HG03558 (cell line): Measurements from ENCODE around the gene OPRPN.

ENCODE experiments used
- ATAC-seq: cut with Tn5 transposase; IDR thresholded peaks from one replicate; pipeline ENCODE4 v1.9.1; 2021; ENCODE audit warnings: moderate number of reproducible peaks; ENCODE audit not compliant: unreplicated experiment; ENCODE audit errors: extremely low read depth

The OPRPN gene, protein sequence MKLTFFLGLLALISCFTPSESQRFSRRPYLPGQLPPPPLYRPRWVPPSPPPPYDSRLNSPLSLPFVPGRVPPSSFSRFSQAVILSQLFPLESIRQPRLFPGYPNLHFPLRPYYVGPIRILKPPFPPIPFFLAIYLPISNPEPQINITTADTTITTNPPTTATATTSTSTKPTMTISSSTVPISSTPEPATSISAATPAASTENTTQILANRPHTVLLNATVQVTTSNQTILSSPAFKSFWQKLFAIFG

DNA sequence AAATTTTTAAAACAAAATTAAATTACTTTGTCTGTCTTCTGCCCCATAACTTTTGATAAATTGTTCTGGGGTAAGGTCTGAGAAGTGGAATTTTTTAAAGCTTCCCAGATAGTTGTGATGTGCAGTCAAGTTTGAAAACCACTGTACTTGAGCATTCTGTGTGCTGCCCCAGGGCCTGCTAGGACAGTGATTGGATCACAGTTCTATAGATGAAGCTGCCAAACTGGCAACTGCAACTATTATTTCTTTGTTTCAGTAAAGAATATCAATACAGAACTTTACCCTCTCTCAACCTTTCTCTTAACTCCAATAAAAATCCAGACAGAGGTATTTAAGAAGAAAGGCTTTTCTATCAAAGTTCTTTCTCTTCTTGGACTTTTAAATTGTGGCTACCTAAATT is at the start of gene OPRPN:
Gene OPRPN, plus strand, starts transcription at position 361 of the 400 bp plus-strand sequence. CDS start 1,346 bp downstream, outside the sequence.
- ATAC-seq, result no peak

DNA sequence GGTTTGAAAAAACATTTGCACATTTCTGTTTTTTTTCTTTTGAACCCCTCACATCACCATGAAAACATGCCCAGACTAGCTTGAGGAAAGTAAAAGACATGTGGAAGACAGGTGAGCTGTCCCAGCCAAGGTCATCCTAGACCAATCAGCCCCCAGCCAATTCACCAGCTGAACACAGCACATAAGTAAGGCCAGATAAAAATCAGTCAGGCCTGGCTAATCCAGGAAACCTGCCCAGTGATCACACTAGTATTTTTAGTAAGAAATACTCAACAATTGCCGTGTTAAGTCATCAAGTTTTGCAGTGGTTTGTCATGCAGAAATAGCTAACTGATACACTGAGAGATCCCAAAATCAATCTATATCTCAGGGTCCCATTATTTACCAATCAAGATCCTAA is 41.6 kb upstream of the OPRPN start:
- ATAC-seq, result no peak

DNA sequence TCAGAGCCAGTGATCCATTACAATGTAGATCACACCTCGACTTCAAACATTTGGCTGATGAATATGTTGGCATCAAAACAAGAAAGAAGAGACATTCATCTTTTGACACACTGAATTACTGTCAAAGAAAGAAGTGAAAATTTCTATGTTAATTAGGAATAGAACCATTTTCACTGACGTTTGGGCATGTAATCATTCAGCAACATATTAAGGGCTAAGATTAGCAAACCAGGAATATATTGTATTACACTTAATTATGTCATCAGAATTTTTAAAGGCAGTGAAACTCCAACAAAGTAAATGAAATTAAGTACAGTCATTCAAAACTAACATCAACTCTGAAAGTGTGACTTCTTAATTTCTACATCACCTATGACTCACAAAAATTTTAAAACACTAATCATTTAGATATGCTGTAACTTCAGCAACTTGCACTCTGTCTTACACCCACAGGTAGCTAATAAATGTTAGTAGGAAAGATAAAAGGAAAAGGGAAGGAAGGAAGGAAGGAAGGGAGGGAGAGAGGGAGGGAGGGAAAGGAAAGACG is 38.6 kb upstream of the OPRPN start:
- ATAC-seq, result no peak

DNA sequence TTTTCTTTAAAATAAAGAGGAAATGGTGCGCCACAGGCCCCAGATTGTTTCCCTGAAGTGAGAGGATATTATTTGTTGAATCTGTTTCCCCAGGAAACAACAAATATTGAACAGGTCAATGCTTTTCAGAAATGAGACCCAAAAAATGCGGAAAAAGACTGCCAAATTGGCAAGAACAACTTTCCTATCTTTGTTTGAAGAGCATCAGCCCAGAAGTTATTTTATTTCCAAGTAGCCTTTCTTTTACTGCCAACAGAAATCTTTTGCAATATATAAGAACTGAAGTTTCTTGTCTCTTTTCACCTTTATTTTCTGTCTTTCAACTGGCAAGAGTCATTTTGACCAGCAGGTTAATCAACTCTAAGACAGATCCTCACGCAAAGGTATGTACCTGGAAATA is 37.3 kb upstream of the OPRPN start, which contains the start of gene SMR3A:
Gene SMR3A, plus strand, starts transcription at position 301 of the 400 bp plus-strand sequence. CDS start 1,356 bp downstream, outside the sequence.
- ATAC-seq, result no peak

DNA sequence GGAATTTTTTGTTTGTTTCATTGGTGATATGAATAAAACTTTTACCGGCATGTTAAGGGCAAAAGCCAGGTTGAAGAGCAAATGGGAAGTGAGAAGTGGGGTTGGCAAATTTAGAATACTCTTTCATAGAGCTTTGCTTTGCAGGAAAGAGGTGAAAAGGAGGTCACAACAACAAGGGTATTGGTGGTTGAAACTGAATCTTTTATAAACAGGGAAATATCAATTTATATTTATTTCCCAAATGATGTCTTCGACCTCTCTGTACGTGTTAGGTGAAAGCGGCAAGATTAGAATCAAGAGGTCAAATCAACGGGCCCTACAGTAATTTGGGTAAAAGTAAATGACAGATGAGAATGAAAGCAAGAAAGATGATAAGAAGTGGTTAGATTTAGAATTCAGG is 33.7 kb upstream of the OPRPN start:
- no peak for ATAC-seq

DNA sequence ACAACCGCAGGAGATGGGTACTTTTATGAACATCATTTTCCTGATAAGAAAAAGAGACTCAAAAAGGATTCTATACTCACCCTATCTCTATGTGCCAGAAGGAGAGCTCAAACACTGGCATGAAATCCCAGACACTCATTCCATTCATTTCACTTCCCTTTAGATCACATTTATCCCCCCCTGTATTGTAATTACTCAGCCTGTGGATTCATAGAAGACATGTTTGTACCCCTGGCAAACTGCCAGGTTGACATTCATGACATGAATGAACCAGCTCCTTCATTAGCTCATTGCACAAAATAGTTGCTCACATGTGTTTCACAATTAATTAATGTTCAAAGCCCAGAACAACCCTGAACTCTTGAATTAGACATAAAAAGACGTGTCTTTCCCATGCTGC is 32.3 kb upstream of the OPRPN start:
- ATAC-seq, result no peak

DNA sequence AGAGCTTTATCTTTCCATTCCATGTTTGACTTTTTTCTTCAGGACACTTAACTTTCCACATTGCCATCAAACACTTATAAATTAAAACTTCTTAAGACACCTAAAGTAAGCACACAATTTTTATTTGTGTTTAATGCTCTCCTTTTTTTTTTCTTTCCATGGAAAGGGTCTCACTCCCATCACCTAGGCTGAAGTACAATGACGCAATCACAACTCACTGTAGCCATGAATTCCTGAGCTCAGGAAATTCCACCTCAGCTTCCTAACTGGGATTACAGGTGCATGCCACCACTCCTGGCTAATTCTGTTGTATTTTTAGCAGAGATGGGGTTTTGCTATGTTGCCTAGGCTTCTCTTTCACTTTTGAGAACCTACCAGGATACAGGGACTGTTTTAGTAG is 29.9 kb upstream of the OPRPN start:
- ATAC-seq, result no peak

DNA sequence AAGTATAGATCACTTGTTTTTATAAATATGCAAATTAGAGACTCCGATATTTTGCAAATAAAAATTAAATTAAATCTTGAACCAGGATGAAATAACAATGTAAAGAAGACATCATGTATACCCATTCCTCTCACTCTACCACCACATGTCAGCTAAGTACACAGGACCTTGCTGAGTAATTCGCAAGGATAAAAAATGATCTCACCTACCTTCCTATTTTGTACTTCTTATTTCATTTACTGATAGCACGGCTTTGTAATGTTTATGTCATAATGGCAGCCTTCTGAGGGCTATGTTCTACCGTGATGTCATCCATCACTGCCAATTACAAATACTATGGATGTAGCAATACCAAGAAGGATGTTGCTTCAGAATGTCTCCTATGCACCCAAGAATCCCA is 25.8 kb upstream of the OPRPN start:
- ATAC-seq, result no peak

DNA sequence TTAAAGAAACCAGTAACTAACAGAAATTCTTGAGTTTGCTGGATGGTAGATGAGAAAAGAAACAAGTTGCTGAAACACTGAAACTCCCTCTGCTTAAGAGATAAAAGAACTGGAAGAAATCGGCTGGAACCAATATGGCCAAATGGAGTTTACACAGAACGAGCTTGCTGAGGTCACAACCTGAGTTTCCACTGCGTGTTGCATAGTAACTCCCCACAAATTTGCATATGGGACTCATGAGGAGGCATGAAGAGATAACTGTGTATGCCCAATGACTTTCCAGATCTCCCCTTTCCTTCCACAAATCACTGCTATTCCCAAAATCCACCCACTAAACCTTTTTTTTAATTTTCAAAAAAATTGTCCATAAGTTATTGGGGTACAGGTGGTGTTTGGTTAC is 25.0 kb upstream of the OPRPN start:
- no peak for ATAC-seq

DNA sequence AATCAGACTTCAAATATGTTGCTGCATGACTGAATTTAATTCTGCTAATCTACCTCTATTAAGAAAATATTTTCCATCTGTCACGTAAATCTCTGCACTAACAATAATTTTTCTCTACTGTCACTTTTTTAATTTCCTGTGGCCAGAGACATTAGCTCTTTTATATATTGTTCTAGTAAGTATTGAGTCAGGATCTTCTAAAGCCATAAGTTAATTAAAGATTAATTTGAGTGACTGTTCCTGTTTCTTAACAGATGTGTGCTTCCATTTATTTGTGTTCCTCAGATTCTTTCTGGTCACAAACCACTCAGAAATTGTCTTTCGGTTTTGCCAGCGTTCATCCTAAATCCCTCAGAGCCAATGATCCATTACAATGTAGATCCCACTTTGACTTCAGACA is 17.2 kb upstream of the OPRPN start:
- no peak for ATAC-seq

DNA sequence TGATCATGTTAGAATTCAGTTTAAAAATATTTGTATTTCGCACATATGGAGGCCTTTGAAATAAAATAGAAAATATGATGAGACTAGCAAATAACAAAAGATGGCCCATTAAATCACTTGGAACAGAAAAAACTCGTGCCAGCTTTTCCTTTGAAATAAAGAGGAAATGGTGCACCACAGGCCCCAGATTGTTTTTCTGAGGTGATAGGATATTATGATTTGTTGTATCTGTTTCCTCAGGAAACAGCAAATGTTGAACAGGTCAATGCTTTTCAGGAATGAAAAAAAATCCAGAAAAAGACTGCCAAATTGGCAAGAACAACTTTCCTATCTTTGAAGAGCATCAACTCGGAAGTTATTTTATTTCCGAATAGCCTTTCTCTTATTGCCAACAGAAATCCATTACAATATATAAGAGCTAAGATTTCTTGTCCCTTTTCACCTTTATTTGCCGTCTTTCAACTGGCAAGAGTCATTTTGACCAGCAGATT is 15.0 kb upstream of the OPRPN start, which contains the start of gene SMR3B:
Gene SMR3B, plus strand, starts transcription at position 441 of the 491 bp plus-strand sequence. CDS start 1,380 bp downstream, outside the sequence.
- ATAC-seq, result no peak

DNA sequence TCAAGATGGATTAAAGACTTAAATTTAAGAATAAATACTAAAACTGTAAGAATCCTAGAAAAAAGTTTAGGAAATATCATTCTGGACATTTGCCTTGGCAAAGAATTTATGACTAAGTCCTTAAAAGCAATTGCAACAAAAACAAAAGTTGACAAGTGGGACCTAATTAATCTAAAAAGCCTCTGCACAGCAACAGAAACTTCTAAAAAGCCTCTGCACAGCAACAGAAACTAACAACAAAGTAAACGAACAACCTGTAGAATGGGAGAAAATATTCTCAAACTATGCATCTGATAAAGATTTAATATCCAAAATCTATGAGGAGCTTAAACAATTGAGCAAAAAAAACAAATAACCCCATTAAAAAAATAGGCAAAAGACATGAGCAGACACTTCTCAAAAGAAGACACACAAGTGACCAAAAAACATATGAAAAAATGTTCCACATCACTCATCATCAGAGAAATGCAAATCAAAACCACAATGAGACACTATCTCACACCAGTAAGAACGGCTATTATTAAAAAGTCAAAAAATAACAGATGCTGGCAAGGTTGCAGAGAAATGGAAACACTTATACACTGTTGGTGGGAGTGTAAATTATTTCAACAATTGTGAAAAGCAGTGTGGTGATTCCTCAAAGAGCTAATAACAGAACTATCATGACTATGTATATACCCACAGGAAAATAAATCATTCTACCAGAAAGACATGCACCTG is 5.5 kb upstream of the OPRPN start:
- ATAC-seq, result peak; percentile 45

DNA sequence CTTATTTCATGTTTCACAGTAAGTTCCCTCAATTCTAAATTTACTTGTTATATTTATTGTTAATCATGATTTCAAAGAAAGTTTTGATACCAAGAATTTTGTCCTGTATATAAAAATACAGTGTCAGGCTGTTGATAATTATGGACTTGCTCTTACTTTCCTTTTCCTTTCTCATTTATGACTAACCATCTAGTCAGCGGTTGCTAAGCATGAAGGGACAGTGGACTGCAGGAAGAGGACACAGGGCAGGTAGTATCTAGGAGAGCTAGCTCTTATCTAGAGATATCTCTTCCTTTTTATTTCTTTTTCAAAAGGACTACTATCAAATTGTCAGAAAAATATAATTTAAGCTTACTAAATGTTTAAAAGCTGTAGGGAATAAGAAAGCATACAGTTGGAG is 1.6 kb downstream of the OPRPN start:
- no peak for ATAC-seq

DNA sequence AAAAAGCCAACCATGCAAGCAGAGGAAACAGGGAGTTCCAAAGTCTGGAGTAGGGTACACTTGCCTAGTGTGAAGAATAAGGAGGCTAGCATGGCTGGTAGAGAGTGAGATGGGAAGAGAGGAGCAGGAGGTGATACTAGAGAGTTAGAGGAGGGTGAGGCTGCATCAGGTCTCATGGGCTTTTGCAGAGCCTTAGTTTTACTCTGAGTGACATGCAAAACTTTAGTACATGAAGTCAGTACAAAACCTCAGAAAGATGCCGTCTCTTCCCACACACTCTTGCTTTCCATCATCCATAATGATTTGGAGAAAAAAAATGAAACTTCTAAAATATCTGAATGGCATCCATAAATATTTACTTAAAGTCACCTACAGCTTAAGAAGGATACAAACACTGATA is 5.0 kb downstream of the OPRPN start:
- no peak for ATAC-seq

DNA sequence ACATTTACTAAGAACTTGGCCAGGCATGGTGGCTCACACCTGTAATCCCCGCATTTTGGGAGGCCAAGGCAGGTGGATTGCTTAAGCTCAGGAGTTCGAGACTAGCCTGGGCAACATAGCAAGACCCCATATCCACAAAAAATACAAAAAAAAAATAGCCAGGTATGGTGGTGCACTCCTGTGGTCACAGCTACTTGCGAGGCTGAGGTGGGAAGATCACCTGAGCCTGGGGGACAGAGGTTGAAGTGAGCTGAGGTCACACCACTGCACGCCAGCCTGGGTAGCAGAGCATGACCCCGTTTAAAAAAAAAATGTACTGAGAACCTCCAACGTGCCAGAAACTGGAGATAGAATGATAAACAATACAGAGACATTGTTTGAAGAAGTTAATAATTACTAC is 8.0 kb downstream of the OPRPN start:
- ATAC-seq, result no peak

DNA sequence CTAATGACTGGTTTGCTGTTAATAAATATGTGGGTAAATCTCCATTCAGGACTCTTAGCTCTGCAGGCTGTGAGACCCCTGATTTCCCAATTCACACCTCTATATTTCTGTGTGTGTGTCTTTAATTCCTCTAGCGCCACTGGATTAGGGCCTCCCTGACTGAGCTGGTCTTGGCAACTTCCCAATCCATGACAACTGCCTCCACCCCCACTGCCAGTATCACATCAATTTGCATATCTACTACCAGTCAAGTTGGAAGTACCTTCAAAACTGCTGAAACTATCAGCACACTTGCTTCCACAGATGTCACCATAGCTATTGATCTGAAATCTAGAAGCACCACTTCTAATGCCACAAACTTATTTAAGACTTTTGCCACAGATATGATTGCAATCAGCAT is 27.6 kb downstream of the OPRPN start:
- no peak for ATAC-seq

DNA sequence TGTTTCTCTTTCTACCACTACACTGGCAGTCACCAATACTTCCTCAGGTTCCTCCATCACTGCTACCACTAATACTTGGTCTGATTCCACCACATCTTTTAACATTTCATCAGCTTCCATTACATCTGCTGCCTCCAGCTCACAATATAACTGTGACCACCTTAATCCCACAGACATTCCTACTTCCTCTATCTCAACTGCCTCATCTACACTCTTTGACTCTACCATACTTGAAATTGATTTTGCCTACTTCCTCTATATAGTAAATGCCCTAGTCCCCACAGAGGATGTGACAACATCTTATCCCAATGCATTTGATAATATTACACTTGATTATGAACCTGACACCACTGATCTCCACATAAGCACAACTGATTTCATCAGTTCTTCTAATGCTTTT is 29.0 kb downstream of the OPRPN start:
- ATAC-seq, result no peak

DNA sequence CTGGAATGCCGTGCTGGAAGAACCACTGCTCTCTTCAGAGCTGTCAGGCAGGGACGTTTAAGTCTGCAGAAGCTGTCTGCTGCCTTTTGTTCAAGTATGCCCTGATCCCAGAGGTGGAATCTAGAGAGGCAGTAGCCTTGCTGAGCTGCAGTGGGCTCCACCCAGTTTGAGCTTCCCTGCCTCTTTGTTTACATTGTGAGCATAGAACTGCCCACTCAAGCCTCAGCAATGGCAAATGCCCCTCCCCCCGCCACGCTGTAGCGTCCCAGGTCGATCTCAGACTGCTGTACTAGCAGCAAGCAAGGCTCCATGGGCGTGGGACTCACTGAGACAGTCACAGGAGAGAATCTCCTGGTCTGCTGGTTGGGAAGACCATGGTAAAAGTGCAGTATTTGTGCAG is 39.5 kb downstream of the OPRPN start:
- ATAC-seq, result no peak

DNA sequence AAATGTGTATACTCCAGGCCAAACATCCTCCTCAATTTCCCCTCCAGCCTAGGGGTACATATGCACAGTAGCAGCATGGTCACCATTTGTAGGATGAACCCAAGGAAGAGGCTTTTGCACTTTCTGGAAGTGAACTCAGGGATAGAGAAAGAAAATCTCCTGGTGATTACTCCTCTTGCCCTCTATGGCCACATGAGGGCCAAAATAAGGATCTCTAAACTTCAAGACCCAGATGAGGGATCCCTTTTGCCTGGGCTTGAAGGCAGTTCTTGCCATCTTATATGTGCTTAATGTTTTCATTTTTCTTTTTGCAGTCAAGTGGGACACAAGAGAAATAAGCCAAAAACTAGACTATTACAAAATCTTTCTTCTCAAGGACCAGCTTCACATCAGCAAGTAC is 44.7 kb downstream of the OPRPN start:
- ATAC-seq, result no peak

DNA sequence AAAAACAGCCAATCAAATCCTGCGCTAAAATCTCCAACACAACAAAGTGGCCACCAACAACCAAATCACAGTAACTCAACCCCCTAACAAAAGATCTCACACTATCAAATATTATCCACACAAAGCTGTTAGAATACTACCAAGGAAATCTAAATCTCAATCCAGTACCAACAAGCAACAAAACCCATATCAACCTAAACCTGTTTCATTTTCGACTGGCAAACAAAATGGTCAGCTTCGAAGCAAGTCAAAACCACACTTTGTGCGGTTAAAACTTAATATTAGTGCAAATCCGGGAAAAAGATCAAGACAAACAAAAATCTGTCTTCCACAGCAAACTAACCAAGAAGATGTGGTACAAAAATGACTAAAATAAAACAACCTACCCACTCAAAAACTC is 45.6 kb downstream of the OPRPN start:
- ATAC-seq, result no peak

DNA sequence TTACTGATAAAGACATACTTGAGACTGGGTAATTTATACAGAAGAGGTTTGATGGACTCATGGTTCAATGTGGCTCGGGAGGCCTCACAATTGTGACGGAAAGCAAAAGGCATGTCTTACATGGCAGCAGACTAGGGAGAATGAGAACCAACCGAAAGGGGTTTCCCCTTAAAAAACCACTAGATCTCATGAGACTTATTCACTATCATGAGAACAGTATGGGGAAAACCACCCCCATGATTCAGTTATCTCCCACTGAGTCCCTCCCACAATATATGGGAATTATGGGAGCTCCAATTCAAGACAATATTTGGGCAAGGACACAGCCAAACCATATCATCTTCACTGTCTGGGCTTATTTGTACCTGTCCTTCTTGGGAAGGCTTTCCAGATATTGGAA is 51.5 kb downstream of the OPRPN start:
- peak; percentile 53 for ATAC-seq
